Bone marrow (tissue), 2 donors: Measurements from ENCODE around the gene PIGL.
A peak's percentile ranks its signal among the peaks of the same experiment; 100 is the strongest.
"Not testable (repeated sequence)": the region's sequence is repeated elsewhere in the genome, so short reads cannot be mapped to it uniquely, and the experiment has no call there.

ENCODE experiments used
- DNase-seq, 2 donors: peaks; one replicate each; lab custom pipeline; 2025; lab: John Stamatoyannopoulos, UW

Gene PIGL

GRCh38 chr17:16217002-16217635, at the start of gene PIGL:
PIGL (plus strand) TSS chr17:16217210; CDS start chr17:16217227, 17 bp downstream.
- DNase-seq, result peak; percentile 70 to 80

GRCh38 chr17:16171613-16172012, 45.4 kb upstream of the PIGL start:
- DNase-seq, result no peak

GRCh38 chr17:16178836-16179235, 38.2 kb upstream of the PIGL start:
- DNase-seq, result no peak

GRCh38 chr17:16181581-16181980, 35.4 kb upstream of the PIGL start:
- no peak for DNase-seq

GRCh38 chr17:16187642-16188041, 29.4 kb upstream of the PIGL start:
- DNase-seq, result no peak

- no peak for DNase-seq
Measured at GRCh38 chr17:16189791-16190348, 27.1 kb upstream of the PIGL start.

GRCh38 chr17:16190703-16191360, 26.2 kb upstream of the PIGL start:
- DNase-seq, result no peak

- no peak for DNase-seq
Measured at GRCh38 chr17:16191604-16192003, 25.4 kb upstream of the PIGL start.

GRCh38 chr17:16194307-16194835, 22.6 kb upstream of the PIGL start:
- not testable (repeated sequence) for DNase-seq

- DNase-seq, result no peak
Measured at GRCh38 chr17:16197276-16197675, 19.7 kb upstream of the PIGL start.

- peak in 1 of 2 donors; percentile 5 for DNase-seq
Measured at GRCh38 chr17:16199093-16199492, 17.9 kb upstream of the PIGL start.

GRCh38 chr17:16201693-16202131, 15.3 kb upstream of the PIGL start:
- not testable (repeated sequence) for DNase-seq

- not testable (repeated sequence) for DNase-seq
Measured at GRCh38 chr17:16202554-16203500, 14.2 kb upstream of the PIGL start.

- DNase-seq, result not testable (repeated sequence)
Measured at GRCh38 chr17:16204763-16205162, 12.2 kb upstream of the PIGL start.

- DNase-seq, result no peak
Measured at GRCh38 chr17:16211590-16211989, 5.4 kb upstream of the PIGL start.

- DNase-seq, result no peak
Measured at GRCh38 chr17:16212793-16213192, 4.2 kb upstream of the PIGL start.

GRCh38 chr17:16214190-16215001, 2.6 kb upstream of the PIGL start:
- DNase-seq, result no peak

- no peak for DNase-seq
Measured at GRCh38 chr17:16215002-16215272, 2.1 kb upstream of the PIGL start.

GRCh38 chr17:16215273-16215964, 1.6 kb upstream of the PIGL start, which contains the start of gene NCOR1:
NCOR1 (minus strand) TSS chr17:16215534; CDS start chr17:16194569, 20,965 bp downstream.
- peak; percentile 82 to 86 for DNase-seq

- DNase-seq, result no peak
Measured at GRCh38 chr17:16215965-16216316, 1.1 kb upstream of the PIGL start.
